CD4-positive, alpha-beta T cell treated with Interleukin-21 for 1 hour (primary cell): Measurements from ENCODE around the gene ANTKMT.

ENCODE experiments used
- DNase-seq: peaks from one replicate; pipeline ENCODE4 v3.0.0-alpha.2; 2020

Gene ANTKMT

DNA sequence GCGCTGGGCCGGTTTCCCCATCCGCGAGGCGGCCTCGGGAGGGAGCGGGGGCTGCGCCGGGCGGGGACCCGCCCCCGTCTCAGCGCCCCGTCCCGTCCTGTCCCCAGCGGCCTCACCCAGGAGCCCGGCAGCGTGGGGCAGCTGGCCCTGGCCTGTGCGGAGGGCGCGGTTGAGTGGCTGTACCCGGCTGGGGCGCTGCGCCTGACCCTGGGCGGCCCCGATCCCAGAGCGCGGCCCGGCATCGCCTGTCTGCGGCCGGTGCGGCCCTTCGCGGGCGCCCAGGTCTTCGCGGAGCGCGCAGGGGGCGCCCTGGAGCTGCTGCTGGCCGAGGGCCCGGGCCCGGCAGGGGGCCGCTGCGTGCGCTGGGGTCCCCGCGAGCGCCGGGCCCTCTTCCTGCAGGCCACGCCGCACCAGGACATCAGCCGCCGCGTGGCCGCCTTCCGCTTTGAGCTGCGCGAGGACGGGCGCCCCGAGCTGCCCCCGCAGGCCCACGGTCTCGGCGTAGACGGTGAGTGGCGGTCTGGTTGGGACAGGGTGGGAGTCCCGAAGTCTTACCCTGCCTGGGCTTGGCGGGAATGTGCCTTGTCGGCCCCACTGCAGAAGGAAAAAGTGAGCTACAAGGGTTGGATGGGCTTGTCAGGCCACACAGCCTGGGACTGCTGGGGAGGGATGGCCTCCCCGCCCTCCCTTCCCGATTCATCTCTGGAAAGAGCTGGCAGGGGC is 5.3 kb upstream of the ANTKMT start:
- DNase-seq, result no peak

GRCh38 chr16:716200-716568 is 4.8 kb upstream of the ANTKMT start:
- DNase-seq, result no peak

GRCh38 chr16:716768-717325 is 4.1 kb upstream of the ANTKMT start:
- DNase-seq, result no peak

DNA sequence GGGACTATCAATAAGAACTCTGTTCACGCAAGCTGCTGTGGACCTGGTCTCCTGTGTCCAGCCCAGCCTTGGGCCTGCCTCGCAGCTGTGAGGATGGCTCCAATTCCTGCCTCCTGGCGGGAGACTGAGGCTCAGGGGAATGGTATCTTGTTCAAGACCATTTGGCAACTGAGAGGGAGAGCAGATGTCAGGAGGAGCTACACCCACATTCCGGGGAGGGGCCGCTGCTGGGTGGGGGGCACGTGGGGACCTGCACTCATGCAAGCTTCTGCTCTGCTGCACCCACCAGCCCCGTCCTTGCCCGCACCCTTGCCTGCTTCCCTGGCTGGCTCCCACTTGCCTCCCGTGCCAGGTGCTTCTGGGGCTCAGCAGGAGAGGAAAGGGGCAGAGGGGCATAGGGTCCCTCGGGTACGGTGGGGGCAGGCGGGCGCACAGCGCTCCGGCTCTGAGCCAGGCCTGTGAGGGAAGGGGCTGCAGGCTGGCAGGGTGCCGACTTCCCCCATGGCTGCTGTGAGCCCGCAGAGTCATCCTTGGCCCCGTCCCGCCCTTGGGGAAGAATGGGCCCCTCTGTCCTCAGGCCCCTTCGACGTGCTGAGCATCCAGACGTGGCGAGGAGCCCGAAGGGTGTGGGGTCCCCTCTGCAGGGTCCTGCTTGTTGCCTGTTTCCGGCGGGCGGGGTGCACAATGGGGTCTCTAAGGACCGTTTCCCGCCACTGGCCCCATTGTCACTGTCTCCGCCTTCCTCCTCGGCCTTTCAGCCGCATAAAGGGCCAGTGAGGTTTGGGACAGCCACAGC is 3.3 kb upstream of the ANTKMT start:
- DNase-seq, result no peak

- DNase-seq, result no peak
Measured at GRCh38 chr16:718389-718788, 2.6 kb upstream of the ANTKMT start.

DNA sequence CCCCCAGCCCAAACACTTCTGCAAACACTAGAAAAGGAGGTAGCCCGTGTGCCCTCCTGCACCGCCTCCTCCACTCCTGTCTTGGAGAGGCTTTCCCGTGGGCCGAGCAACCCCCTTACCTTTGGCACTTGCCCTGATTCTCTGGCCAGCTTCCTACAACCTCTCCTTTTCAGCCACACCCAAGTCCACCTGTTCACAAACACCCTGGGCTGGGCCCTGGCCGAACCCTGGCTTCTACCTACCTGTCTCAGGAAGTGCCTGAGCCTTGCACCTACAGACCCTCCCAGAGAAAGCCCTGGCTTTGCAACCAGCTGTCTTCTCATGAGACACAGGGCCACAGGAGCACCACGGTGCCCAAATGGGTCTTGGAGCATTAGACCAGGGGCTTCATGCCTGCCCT is 2.0 kb upstream of the ANTKMT start:
- DNase-seq, result no peak

- no peak for DNase-seq
Measured at GRCh38 chr16:719815-720446, 1.0 kb upstream of the ANTKMT start.

DNA sequence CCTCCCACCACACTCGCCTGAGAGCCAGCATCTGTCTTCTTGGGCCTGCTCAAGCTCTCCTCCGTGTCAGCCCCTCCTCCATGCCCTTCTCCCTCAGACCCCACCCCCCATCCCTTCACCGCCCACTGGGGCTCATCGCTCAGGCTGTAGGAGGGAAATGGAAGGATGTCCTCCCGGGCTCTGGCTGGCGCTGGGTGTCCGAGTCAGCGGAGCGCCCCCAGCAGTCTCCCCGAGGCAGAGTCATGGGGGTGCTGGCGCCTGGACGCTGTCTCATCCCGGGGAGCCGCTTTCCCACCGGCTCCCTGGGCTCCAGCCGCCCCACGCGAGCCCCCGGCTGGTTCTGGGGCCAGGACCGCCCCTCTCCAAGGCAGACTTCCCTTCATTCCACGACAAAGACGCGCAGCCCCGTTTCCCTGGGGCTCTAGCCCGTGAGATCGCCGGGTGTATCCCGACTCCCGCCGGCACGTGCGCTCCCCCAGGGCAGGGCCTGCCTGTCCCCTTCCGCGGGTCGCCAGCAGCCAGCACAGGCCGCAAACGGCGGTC is 428 bp upstream of the ANTKMT start:
- peak; percentile 42 for DNase-seq

GRCh38 chr16:721765-722540 is 1.0 kb downstream of the ANTKMT start:
- DNase-seq, result peak; percentile 39

- DNase-seq, result no peak
Measured at GRCh38 chr16:722835-723633, 2.1 kb downstream of the ANTKMT start.

- no peak for DNase-seq
Measured at GRCh38 chr16:723695-724094, 2.7 kb downstream of the ANTKMT start.

DNA sequence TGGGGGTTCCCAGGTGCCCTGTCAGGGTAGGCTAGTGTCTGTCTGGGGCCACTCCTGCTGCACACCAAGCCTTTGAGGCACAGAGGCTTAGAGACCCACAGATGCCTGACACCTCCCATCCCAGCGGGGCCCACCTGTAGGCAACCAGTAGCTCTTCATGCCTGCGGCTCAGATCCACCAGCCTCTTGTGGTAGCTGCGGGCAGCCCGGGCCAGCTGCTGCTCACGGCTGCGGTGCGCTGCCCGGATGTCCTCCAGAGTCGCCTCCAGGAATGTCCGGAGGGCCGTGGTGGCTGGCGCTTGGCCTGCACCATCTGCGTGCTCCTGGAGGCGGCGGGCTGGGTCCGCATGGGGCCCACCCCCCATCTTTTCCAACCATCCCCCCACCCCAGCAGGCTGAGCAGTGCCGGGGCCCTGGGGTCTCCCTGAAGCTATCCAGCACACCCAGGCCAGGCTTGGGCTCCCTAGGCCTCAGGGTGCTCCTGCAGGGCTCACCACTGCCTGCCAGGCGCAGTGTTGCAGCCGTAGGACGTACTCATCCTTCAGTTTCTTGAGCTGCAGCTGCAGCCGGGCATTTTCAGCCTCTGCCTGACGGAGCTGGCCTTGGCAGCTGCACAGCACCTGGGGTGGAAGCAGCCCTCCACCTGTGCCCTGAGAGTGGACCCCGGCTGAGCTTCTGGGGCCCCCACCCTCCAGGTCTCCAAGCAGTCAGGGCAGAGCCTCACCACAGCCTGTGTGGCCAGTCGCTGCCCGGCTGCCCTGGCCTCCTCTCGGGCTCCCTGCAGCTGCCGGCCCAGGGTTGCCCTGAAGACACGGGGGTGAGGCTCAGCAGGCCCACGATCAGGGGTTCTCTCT is 3.5 kb downstream of the ANTKMT start:
- DNase-seq, result no peak

DNA sequence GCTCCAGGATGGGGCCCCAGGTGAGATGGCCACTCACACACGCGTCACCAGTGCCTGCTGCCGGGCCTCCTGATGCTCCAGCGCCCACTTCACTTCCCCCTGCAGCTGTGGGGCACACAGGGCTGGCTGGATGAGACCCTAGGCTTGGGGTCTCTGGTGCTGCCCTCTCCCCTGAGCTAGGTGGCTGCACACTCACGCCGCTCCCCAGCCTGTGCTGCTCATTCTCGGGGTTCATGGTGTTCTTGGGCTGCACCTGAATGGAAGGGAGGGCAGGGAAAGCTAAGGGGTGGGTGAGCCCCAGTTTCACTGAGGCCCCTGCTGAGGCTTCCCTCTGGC is 4.1 kb downstream of the ANTKMT start:
- DNase-seq, result no peak

DNA sequence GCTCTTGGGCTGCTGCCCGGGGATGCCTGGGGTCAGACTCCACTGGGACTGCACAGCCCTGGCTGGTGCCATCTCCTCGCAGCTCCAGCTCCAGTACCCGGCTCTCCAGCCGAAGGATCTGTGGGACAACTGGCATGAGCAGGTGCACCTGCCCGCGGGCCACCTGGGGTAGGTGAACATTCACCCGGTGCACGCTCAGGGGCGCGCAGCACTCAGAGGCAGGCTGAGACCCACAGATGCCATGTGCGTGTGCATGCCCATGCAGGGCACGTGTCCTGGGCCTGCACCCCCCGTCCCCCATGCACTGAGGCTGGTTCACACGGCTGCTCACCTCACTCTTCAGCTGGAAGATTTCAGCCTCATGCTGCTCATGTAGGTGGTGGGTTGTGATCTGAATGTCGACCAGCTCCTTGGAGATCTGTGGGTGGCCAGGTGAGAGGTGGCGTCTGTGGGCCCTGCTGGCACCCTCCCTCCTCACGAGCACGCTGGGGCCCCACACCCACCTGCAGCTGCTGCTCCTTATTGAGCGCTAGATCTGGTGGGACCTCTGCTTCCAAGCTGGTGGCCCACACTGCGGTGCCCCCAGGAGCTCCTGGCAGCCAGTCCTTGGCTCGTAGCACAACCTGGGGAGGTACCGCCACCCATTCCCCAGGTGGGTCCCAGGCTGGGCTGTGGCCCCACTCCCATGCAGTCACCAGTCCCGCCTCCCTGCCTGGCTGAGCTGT is 4.7 kb downstream of the ANTKMT start:
- DNase-seq, result no peak

DNA sequence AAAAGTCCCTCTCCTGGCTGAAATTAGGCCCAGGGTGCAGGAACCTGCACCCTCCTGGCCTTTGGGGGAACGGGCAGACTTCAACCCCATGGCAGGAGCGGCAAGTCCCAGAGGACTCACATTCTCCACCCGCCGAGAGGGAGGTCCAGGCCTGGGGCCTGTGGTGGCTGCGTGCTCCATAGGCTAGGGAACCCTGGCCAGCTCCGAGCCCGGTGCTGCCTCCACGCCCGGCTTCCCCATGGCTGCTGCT is 5.2 kb downstream of the ANTKMT start:
- DNase-seq, result no peak

DNA sequence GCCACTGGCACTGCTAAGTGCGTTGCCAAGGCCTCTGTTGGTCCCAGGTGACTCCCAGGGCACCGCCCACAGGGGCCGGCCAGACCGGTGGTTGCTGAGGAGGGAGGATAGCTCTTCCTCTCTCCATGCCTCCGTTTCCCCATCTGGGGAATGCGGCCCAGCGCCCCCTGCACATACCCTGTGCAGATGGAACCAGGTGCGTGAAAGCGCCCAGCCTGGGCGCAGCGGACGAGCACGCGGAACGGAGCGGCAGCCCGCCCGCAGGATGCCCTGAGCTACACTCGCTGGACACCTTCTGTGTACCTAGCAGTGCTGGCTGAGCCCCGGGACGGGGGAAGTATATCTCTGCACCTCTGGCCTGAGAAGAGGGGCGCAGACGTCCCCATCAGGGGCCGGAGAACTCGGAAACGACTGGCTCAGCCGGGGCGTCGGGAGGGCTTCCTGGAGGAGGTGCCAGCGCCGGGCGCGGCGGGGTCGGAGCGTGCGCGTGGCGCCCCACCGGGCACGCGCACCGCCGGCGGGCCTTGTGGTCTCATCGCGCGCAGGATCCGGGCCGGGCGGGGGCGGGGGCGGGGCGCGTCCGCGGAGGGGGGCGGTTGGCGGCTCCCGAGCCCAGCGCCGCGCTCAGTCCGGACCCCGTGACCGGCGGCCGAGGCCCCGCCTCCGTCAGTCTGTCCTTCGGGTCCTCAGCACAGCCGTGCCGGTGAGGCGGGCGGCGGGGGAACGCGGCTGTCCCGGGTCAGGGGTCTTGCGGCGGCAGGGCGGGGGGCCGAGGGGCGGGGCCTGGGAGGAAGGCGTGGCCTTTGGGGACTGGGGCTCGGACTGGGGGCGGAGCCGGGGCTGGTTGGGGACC is 5.7 kb downstream of the ANTKMT start, which contains the start of the genes CCDC78 and HAGHL:
CCDC78 (minus strand) TSS at position 6 of the 853 bp plus-strand sequence. CDS start 76 bp downstream, outside the sequence.
HAGHL (plus strand) TSS at position 669 of the 853 bp plus-strand sequence. CDS start 404 bp downstream, outside the sequence.
- DNase-seq, result peak; percentile 75

- no peak for DNase-seq
Measured at GRCh38 chr16:727291-727977, 6.5 kb downstream of the ANTKMT start.

DNA sequence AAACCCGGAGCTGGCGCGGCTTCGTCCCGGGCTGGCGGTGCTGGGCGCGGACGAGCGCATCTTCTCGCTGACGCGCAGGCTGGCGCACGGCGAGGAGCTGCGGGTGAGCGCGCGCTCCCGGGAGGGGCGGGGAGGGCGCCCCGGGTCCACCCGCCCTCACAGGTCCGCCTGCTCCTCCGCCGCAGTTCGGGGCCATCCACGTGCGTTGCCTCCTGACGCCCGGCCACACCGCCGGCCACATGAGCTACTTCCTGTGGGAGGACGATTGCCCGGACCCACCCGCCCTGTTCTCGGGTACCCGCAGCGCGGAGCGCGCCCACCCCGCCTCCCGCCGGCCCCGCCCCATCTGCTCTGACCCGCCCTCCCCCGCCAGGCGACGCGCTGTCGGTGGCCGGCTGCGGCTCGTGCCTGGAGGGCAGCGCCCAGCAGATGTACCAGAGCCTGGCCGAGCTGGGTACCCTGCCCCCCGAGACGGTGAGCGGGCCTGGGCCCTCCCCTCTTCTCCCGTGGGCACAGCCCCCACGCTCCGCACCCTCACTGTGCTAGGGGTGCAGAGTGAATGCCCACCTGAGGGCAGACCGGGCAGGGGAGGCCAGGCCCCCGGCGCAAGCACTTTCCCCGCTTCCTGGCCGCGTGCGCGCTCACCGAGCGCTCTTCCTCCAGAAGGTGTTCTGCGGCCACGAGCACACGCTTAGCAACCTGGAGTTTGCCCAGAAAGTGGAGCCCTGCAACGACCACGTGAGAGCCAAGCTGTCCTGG is 7.4 kb downstream of the ANTKMT start:
- peak; percentile 79 for DNase-seq
